ENCODE results near the gene TC2N.

DNA sequence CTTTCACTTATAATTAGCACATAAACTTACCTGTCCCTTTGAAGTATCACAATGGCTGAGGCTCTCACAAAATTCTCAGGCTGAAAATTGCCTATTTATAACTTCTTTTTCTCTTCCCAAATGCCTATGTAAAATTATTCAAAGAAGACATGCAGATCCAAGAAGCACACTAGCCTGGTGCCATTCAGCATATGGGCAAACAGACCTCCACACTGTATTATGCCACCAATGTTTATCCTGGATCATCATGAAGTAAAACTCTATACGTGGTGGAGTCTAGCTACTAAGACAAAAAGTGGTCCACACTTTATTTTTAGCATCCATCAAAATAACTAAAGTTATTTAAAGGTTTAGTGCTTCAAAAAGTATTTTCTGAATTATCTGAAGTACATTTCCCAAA is 15.8 kb downstream of the TC2N start:
- TF ChIP-seq EZH2 (IDR thresholded peaks at IDR 0.05; ENCODE audit: borderline replicate concordance, insufficient read depth, low read depth, low read length, poor library complexity, severe bottlenecking), result no peak
- TF ChIP-seq CTCF (IDR thresholded peaks at IDR 0.05), result no peak
